HFF-Myc (cell line): Measurements from ENCODE around the gene CDKAL1.
"Not testable (repeated sequence)": the region's sequence is repeated elsewhere in the genome, so short reads cannot be mapped to it uniquely, and the experiment has no call there.

Experiments used
- DNase-seq: peaks from one replicate; pipeline ENCODE4 v3.0.0-alpha.2; 2011; ENCODE audit warnings: low read depth; ENCODE audit errors: extremely low read depth
- H3K4me3 ChIP-seq: replicated peaks from 2 replicates; pipeline ENCODE4 v1.5.1; 2011; ENCODE audit warnings: low read depth, mild to moderate bottlenecking, control low read depth, low read length
- CTCF ChIP-seq: IDR thresholded peaks from 2 replicates; pipeline ENCODE4 v1.5.1; 2012; ENCODE audit warnings: mild to moderate bottlenecking, low read depth, low read length, control low read depth; ENCODE audit errors: missing control alignments

The CDKAL1 gene

GRCh38 chr6:20647585-20647984, 113.3 kb downstream of the CDKAL1 start:
- H3K4me3 ChIP-seq = no peak overlapping the region
- no peak for DNase-seq
- no peak for TF ChIP-seq CTCF

GRCh38 chr6:20649696-20650470, 115.6 kb downstream of the CDKAL1 start:
- H3K4me3 ChIP-seq, DNase-seq: not testable (repeated sequence)

- no peak for TF ChIP-seq CTCF
- H3K4me3 ChIP-seq = no peak overlapping the region
- DNase-seq = peak; percentile 50
These were observed 118.2 kb downstream of the CDKAL1 start for GRCh38 chr6:20652299-20653084.

GRCh38 chr6:20653085-20653479, 118.8 kb downstream of the CDKAL1 start:
- TF ChIP-seq CTCF = no peak
- no peak overlapping the region for H3K4me3 ChIP-seq
- no peak for DNase-seq

- TF ChIP-seq CTCF = no peak
- no peak overlapping the region for H3K4me3 ChIP-seq
- no peak for DNase-seq
These were observed 121.1 kb downstream of the CDKAL1 start for GRCh38 chr6:20655317-20655716.

GRCh38 chr6:20657274-20657800, 123.1 kb downstream of the CDKAL1 start:
- H3K4me3 ChIP-seq = no peak overlapping the region
- DNase-seq = no peak
- no peak for TF ChIP-seq CTCF

GRCh38 chr6:20658053-20658452, 123.8 kb downstream of the CDKAL1 start:
- no peak for TF ChIP-seq CTCF
- H3K4me3 ChIP-seq = no peak overlapping the region
- no peak for DNase-seq
